ENCODE results near the gene DNAH10.

DNAH10 gene

DNA sequence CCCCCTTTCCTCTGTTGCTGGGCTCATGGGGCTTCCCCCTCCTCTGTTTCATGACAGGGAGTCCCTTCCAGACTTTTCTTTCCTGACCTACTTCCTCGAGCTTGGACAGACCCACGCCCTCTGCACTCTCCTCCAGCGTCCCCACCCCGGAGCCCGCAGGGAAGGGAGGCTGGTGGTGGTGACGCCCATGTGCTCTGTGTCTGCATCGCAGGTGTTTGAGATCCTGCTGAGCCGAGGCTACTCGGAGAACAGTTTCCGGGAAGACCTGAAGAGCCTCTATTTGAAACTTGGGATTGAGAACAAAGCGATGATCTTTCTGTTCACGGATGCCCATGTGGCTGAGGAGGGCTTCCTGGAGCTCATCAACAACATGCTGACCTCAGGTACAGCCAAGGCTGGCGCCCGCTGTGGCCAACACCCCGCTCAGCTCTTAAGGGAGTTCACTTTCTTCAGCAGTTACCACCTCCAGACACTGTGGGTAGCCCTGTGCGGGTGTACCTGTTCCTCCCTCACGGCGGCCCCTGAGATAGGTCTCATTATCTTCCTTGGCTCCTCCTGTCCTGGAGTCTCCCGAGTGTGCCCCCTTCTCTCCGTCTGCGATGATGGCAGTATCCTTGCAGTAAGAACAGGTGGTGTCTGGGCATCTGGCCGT lies 125.0 kb downstream of the DNAH10 start:
- DNase-seq (ENCODE audit: low spot score): no peak

GRCh38 chr12:123888989-123889388 lies 126.9 kb downstream of the DNAH10 start:
- DNase-seq (ENCODE audit: low spot score): no peak

- DNase-seq (ENCODE audit: low spot score): no peak
Observed at GRCh38 chr12:123889848-123890535, 127.9 kb downstream of the DNAH10 start.

DNA sequence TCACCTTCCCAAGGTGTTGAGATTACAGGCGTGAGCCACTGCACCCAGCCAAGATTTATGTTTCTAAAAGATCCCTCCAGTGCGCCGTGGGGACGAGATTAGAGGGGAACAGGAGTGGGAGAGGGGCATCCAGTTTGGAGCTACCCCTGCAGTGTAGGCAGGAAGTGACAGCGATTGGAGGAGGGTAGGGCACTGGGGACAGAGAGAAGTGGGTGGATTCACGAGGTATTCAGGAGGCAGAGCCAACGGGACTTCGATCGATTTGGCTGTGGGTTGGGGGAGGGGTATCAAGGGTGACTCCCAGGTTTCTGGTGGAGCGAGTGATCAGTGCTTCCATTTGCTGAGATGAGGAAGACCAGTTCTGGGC lies 128.4 kb downstream of the DNAH10 start:
- DNase-seq (ENCODE audit: low spot score): no peak

GRCh38 chr12:123891011-123891410 lies 128.9 kb downstream of the DNAH10 start:
- no peak for DNase-seq (ENCODE audit: low spot score)

GRCh38 chr12:123891516-123892179 lies 129.5 kb downstream of the DNAH10 start:
- no peak for DNase-seq (ENCODE audit: low spot score)

GRCh38 chr12:123892180-123892559 lies 130.1 kb downstream of the DNAH10 start:
- no peak for DNase-seq (ENCODE audit: low spot score)

DNA sequence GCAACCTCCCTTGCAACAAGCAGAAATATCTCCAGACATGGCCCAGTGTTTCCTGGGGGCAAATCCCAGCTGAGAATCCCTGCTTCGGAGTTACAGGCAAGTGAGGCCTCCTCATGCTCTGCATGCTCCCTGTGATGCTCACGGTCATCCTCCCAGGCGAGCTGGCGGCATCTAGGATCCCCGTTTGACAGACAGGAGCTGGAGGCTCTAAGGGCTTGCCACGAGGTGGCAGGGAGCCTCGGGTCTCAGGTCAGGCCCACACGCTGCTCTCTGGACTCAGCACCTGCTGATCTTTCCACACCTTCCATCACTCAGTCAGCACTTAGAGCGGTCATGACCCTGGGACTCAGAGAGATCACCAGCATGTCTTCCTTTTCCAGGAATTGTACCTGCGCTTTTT lies 130.8 kb downstream of the DNAH10 start:
- DNase-seq (ENCODE audit: low spot score): no peak

DNA sequence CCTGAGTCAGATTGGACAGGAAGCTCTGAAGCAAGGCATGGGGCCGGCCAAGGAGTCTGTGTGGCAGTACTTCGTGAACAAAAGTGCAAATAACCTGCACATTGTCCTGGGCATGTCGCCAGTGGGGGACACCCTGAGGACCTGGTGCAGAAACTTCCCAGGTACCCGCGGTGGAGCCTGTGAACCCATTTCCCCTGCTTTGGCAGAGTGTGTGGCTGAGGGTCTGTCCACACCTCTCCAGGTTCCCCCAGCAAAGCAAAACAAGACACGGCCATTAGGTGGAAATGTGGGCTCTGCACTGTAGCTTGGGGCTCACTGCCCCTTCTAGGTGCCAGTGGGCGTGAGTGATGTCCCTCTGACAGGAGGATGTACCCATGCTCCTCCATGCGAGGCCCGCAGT lies 131.2 kb downstream of the DNAH10 start:
- DNase-seq (ENCODE audit: low spot score): no peak

DNA sequence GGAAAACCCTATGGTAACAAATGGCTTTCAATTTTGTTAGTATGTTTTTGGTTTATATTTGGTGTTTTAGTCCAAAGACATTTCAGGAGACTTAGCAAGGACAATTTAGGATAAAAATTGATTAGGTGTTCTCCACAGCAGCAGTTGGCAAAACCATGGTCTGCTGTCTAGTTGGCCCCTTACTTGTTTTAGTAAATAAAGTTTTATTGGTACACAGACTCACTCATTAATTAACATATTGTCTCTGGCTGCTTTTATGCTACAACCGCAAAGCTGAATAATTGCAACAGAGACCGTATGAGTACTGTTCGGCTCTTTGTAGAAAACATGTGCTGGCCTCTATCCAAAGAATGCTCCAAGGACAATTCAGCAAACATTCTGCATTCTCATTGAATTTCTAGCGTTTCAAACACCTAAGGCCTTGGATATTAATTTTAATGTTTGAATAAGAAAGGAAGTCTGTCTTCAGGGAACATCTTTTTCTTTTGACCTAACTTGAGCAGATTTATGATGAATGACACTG lies 132.8 kb downstream of the DNAH10 start:
- DNase-seq (ENCODE audit: low spot score): no peak

- no peak for DNase-seq (ENCODE audit: low spot score)
Observed at GRCh38 chr12:123895451-123895850, 133.3 kb downstream of the DNAH10 start.

- DNase-seq (ENCODE audit: low spot score): no peak
Observed at GRCh38 chr12:123896767-123897166, 134.7 kb downstream of the DNAH10 start.

- no peak for DNase-seq (ENCODE audit: low spot score)
Observed at GRCh38 chr12:123897221-123897620, 135.1 kb downstream of the DNAH10 start.

- no peak for DNase-seq (ENCODE audit: low spot score)
Observed at GRCh38 chr12:123898673-123899072, 136.6 kb downstream of the DNAH10 start.

DNA sequence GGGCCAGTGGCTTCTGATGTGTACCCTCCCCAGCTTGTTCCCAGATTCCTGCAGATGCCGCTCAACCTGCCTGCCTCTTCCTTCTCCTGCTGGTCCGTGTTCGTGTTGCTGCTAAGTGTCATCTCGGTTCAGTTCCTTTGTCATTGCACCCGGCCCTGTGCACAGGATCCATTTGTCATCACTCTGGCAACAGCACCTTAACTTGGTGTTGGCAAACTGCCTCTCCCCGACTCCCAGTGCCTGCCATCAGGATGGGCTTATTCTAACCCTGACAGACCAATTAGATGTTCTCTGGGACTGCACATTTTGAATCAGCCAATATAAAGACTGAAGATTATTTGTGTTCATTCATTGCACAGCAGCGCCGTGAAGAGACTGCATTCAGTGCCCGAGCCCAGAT lies 137.3 kb downstream of the DNAH10 start:
- DNase-seq (ENCODE audit: low spot score): no peak

DNA sequence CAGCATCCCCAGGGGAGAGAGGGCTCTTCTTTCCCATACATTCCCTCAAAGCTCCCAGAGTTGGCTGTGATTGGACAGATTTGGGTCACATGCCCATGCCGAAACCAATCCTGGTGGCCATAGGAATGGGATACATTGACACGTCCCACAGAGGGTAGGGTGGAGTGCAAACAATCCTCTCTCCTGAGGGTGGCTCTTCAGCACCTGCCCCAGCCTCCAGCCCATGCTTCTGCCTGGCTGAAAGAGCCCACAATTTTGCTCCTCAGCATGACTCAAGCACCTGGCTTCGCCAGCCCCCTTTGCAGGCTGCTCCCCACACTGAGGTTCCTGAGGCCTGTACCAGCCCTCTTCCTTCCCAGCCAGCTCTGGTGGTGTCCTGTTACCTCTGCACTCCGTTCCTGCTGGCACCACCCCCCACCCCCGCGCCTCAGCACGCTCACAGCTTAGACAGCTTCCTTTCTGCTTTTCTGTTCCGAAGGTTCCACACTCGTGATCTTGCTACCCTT lies 138.8 kb downstream of the DNAH10 start:
- DNase-seq (ENCODE audit: low spot score): no peak

- no peak for DNase-seq (ENCODE audit: low spot score)
Observed at GRCh38 chr12:123902821-123903220, 140.7 kb downstream of the DNAH10 start.

GRCh38 chr12:123903301-123904065 lies 141.4 kb downstream of the DNAH10 start:
- no peak for DNase-seq (ENCODE audit: low spot score)

- DNase-seq (ENCODE audit: low spot score): peak; percentile 66
Observed at GRCh38 chr12:123905319-123905925, 143.3 kb downstream of the DNAH10 start.

DNA sequence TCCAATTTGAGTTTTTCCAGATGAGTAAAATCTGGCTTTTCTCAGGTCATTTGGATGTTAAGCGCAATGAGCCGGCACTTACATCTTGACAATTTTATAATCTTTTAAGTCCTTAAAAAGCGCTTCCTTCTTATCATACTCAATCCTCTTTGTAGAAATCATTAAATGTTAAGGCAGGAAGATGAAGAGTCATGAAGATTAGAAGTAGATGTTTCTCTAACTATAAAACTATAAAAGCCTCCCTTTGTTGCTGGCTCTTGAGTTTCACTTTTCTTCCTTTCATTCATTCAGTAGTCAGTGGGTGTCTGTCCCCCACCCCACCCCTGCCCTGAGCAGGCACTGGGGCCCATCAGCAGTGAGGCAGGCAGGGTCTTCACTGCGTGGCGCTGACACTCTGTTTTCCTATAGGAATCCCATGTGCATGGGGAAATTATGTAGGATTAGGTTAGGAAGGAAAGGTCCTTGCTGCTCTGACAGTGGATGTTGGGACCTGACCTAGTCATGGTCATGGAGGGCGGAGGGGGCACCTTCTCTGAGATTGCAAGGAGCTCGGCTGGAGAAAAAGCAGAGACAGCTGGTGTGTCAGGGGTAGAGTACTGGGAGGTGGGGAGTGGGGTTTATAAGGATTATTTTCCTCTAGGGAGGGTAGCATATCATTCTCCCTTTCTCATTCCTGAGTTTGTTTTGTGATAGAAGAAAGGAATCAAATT lies 144.8 kb downstream of the DNAH10 start:
- DNase-seq (ENCODE audit: low spot score): no peak

Measured in HuH-7 (cell line).